NCI-H128 (cell line): ENCODE measurements around the gene SLC25A36.
"Not testable (repeated sequence)": the region's sequence is repeated elsewhere in the genome, so short reads cannot be mapped to it uniquely, and the experiment has no call there.

Source experiments
- DNase-seq: peaks from one replicate; lab custom pipeline; 2025; ENCODE audit not compliant: unreplicated experiment; lab: John Stamatoyannopoulos, UW

Gene SLC25A36

GRCh38 chr3:140931016-140931454 lies 10.6 kb upstream of the SLC25A36 start:
- no peak for DNase-seq

GRCh38 chr3:140931801-140932200 lies 9.8 kb upstream of the SLC25A36 start:
- DNase-seq = no peak

DNA sequence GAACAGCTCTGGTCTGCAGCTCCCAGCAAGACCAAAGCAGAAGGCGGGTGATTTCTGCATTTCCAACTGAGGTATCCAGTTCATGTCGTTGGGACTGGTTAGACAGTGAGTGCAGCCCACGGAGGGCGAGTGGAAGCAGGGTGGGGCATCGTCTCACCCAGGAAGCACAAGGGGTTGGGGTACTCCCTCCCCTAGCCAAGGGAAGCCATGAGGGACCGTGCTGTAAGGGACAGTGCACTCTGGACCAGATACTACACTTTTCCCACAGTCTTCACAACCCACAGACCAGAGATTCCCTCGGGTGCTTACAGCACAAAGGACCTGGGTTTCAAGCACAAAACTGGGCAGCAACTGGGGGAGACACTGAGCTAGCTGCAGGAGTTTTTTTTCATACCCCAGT lies 8.5 kb upstream of the SLC25A36 start:
- no peak for DNase-seq

GRCh38 chr3:140933552-140933951 lies 8.1 kb upstream of the SLC25A36 start:
- no peak for DNase-seq

DNA sequence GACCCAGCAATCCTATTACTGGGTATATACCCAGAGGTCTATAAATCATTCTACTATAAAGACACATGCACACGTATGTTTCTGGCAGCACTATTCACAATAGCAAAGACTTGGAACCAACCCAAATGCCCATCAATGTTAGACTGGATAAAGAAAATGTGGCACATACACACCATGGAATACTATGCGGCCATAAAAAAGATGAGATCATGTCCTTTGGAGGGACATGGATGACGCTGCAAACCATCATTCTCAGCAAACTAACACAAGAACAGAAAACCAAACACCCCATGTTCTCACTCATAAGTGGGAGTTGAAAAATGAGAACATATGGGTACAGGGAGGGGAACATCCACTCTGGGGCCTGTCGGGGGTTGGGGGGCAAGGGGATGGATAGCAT lies 2.3 kb upstream of the SLC25A36 start:
- not testable (repeated sequence) for DNase-seq

DNA sequence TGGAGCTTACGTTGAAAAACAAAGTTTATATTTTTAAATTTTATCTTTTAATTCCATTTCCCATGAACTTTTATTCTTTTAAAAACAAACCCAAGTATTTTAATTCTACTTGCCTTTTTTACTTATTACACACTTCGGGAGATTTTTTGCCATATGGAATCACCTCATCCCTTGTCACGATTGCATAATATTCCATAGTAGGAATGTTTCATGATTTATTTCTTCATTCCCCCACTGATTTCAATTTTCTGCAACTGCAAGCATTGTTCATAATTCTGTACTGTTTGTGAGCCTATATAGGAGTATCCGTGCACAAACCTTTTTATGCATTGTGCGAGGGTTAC lies 574 bp upstream of the SLC25A36 start:
- no peak for DNase-seq

GRCh38 chr3:140942221-140943104 lies 827 bp downstream of the SLC25A36 start:
- DNase-seq = no peak

DNA sequence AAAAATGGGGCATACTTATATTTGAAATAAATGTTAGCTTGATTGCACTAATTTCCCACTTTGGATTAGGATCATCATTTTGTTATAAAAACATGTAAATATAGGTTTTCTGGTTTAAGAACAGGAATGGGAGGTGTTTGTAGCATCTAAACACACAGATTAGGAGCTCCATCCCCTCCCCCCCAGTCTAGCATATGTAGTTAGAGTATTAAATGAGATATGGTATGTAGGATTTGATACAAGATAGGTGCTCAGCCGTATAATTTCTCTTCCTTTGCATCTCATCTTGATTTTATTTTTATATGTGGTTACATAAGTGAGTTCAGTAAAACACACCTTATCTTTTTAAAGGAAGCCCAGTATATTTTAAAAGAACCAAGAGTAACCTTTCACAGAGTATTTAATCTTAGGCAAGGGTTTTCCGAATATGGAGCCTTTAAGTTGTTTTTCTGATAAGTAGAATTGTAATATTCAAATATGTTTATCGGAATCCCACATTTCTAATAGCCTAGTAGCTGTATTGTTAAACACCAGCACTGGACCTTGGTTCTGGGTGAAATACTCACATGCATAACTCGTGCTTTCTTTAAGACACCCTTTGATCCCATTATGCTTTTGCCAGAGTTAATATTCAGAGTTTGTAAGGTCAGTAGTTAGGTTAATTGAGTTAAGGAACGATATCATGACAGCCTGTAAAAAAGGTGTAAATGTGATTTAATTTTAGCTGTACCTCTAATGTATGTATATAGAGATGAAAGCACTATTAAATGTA lies 2.3 kb downstream of the SLC25A36 start:
- DNase-seq = no peak

GRCh38 chr3:140948460-140949249 lies 7.0 kb downstream of the SLC25A36 start:
- DNase-seq = no peak

GRCh38 chr3:140950144-140950543 lies 8.5 kb downstream of the SLC25A36 start:
- no peak for DNase-seq

GRCh38 chr3:140950863-140951262 lies 9.2 kb downstream of the SLC25A36 start:
- DNase-seq = no peak

GRCh38 chr3:140951750-140952149 lies 10.1 kb downstream of the SLC25A36 start:
- DNase-seq = not testable (repeated sequence)

GRCh38 chr3:140953028-140953960 lies 11.7 kb downstream of the SLC25A36 start:
- DNase-seq = no peak

GRCh38 chr3:140954576-140954975 lies 12.9 kb downstream of the SLC25A36 start:
- DNase-seq = no peak

- DNase-seq = no peak
Observed at GRCh38 chr3:140955645-140956044, 14.0 kb downstream of the SLC25A36 start.

DNA sequence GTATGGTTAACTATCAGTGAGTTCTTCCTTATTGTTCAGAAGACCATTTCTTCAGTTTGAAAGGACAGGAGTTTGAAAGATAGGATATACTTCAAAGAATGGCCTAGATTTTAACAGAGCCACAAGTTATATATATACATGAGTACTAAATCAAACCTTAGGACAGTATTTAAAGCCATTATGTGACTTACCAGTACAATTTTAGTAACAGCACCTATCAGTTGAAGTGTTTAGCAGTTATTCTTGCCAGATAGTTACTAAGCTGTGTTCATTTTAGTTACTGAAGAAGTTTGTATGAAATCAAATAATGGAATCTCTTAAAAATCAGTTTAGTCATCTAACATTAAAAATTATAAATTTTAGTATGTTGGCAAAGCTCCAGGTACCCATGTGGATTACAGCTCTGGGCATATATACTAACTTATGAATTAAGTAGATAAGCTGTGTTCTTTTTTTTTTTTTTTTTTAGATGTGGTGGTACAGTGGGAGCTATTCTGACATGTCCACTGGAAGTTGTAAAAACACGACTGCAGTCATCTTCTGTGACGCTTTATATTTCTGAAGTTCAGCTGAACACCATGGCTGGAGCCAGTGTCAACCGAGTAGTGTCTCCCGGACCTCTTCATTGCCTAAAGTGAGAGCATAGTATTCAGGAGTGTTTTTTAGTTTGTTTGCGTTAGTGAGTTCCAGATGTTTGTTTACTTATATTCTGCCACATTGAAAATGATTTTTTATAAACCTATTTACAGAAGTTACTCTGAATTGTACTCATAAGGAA lies 14.6 kb downstream of the SLC25A36 start:
- no peak for DNase-seq

DNA sequence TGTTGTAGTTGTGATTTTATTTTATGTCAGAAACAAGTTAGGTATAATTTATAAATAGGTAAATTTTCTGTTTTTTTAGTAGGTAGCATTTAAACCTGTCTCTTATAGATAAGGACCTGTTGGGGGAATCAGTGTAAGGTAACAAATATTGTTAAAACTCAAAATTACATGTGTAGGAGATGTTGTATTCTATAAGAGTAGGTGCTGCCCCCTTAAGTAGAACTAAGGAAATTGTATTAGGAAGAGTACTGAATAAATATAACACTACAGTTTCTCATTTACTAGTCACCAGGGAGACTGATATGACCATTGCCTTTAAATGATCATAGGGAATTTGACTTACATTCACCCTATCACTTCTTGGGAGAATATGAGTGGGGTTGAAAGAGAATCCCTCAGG lies 31.2 kb downstream of the SLC25A36 start:
- DNase-seq = no peak

GRCh38 chr3:140974900-140975299 lies 33.3 kb downstream of the SLC25A36 start:
- no peak for DNase-seq

DNA sequence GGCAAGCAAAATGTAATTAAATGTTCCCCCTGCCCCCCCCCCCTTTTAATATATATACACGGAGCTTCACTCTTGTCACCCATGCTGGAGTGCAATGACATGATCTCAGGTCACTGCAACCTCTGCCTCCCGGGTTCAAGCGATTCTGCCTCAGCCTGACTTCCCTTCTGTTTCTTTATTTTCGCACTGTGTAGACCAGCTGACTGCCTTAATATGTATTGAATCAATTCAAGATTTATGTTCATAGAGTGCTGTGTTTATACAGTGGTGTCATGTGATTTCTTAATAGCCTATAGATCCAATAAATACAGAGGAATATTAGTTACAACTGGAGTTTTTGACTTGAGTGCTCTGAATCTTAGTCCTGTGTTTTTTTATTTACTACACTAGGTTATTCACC lies 39.0 kb downstream of the SLC25A36 start:
- DNase-seq = no peak

DNA sequence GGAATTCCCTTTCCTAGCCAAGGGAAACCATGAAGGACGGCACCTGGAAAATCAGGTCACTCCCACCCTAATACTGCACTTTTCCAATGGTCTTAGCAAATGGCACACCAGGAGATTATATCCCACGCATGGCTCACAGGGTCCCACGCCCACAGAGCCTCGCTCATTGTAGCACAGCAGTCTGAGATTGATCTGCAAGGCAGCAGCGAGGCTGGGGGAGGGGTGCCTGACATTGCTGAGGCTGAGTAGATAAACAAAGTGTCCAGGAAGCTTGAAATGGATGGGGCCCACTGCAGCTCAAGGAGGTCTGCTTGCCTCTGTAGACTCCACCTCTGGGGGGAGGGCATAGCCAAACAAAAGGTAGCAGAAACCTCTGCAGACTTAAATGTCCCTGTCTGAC lies 46.2 kb downstream of the SLC25A36 start:
- DNase-seq = not testable (repeated sequence)
